SK-N-SH (cell line): ENCODE data around the gene PTS.

Experiments
- CTCF ChIP-seq: fragments of 200-600 bp; sonication (generic); IDR thresholded peaks from 2 replicates; pipeline ENCODE4 v1.6.1; 2017; ENCODE audit warnings: antibody characterized with exemption, mild to moderate bottlenecking, moderate library complexity
- EP300 ChIP-seq, 2 experiments: IDR thresholded peaks; 2 replicates each; pipeline versions ENCODE4 v1.4.0 to v1.6.1; 2012; ENCODE audit warnings: borderline replicate concordance in 1 of 2, low read depth in 1 of 2, low read length in 1 of 2
- FOXJ3 ChIP-seq: sonication (generic); formaldehyde crosslinking; IDR thresholded peaks from 2 replicates; pipeline ENCODE4 v1.5.1; 2020; ENCODE audit warnings: mild to moderate bottlenecking, missing genetic modification reagents
- POLR2AphosphoS5 ChIP-seq: IDR thresholded peaks from 2 replicates; pipeline ENCODE4 v1.6.1; 2012; ENCODE audit warnings: low read depth, low read length
- RAD21 ChIP-seq: IDR thresholded peaks from 2 replicates; pipeline ENCODE4 v1.6.1; 2012; ENCODE audit warnings: mild to moderate bottlenecking, low read length
- RCOR1 ChIP-seq: fragments of 150-350 bp; IDR thresholded peaks from 2 replicates; pipeline ENCODE4 v1.6.1; 2017; ENCODE audit warnings: antibody characterized with exemption, low read length
- RFX5 ChIP-seq: IDR thresholded peaks from 2 replicates; pipeline ENCODE4 v1.6.1; 2012; ENCODE audit warnings: mild to moderate bottlenecking, improper control_type of control experiment, low read length
- TAF1 ChIP-seq: IDR thresholded peaks from 2 replicates; pipeline ENCODE4 v1.6.1; 2012; ENCODE audit warnings: low read depth, mild to moderate bottlenecking, low read length, moderate library complexity, borderline replicate concordance
- TCF12 ChIP-seq: IDR thresholded peaks from 2 replicates; pipeline ENCODE4 v1.4.0; 2012
- YY1 ChIP-seq: IDR thresholded peaks from 2 replicates; pipeline ENCODE4 v1.4.0; 2012; ENCODE audit warnings: low read depth, mild to moderate bottlenecking
- TF ChIP-seq, protein P1 (sequence below): IDR thresholded peaks from 2 replicates; pipeline ENCODE4 v1.6.1; 2012; ENCODE audit warnings: mild to moderate bottlenecking, low read depth, low read length, moderate library complexity
- TF ChIP-seq, protein P2 (sequence below): IDR thresholded peaks from 2 replicates; pipeline ENCODE4; 2012
- TF ChIP-seq, protein P3 (sequence below): IDR thresholded peaks from 2 replicates; pipeline ENCODE4 v1.4.0; 2012; ENCODE audit warnings: low read depth, borderline replicate concordance

DNA sequence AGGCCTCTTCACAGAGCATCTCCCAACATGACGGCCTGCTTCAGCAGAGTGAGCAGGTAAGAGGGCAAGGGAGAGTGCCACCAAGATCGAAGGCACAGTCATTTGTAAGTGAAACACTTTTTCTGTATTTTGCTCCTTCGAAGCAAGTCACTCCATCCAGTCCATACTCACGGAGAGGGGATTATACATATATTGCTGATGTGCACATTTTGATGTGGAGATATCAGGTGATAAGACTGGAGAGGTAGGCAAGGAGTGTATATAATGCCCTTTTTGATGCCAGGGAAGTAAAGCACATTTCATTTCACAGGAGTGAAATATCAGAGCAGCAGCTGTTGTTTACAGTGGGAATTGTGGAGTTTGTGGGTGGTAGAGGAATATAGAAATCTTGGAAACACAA, 11.2 kb downstream of the PTS start:
- TF ChIP-seq POLR2AphosphoS5 (no peak), CTCF (no peak), FOXJ3 (CRISPR knock-in tag) (no peak), RCOR1 (no peak), EP300 (IDR thresholded peaks at IDR 0.05; ENCODE audit: borderline replicate concordance in 1 of 2, low read depth in 1 of 2, low read length in 1 of 2) (no peak), TAF1 (no peak), RFX5 (no peak), RAD21 (no peak), TCF12 (no peak), YY1 (no peak)
- TF ChIP-seq, protein P1, sequence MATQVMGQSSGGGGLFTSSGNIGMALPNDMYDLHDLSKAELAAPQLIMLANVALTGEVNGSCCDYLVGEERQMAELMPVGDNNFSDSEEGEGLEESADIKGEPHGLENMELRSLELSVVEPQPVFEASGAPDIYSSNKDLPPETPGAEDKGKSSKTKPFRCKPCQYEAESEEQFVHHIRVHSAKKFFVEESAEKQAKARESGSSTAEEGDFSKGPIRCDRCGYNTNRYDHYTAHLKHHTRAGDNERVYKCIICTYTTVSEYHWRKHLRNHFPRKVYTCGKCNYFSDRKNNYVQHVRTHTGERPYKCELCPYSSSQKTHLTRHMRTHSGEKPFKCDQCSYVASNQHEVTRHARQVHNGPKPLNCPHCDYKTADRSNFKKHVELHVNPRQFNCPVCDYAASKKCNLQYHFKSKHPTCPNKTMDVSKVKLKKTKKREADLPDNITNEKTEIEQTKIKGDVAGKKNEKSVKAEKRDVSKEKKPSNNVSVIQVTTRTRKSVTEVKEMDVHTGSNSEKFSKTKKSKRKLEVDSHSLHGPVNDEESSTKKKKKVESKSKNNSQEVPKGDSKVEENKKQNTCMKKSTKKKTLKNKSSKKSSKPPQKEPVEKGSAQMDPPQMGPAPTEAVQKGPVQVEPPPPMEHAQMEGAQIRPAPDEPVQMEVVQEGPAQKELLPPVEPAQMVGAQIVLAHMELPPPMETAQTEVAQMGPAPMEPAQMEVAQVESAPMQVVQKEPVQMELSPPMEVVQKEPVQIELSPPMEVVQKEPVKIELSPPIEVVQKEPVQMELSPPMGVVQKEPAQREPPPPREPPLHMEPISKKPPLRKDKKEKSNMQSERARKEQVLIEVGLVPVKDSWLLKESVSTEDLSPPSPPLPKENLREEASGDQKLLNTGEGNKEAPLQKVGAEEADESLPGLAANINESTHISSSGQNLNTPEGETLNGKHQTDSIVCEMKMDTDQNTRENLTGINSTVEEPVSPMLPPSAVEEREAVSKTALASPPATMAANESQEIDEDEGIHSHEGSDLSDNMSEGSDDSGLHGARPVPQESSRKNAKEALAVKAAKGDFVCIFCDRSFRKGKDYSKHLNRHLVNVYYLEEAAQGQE = no peak
- TF ChIP-seq, protein P2, sequence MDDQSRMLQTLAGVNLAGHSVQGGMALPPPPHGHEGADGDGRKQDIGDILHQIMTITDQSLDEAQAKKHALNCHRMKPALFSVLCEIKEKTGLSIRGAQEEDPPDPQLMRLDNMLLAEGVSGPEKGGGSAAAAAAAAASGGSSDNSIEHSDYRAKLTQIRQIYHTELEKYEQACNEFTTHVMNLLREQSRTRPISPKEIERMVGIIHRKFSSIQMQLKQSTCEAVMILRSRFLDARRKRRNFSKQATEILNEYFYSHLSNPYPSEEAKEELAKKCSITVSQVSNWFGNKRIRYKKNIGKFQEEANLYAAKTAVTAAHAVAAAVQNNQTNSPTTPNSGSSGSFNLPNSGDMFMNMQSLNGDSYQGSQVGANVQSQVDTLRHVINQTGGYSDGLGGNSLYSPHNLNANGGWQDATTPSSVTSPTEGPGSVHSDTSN = no peak
- TF ChIP-seq, protein P3, sequence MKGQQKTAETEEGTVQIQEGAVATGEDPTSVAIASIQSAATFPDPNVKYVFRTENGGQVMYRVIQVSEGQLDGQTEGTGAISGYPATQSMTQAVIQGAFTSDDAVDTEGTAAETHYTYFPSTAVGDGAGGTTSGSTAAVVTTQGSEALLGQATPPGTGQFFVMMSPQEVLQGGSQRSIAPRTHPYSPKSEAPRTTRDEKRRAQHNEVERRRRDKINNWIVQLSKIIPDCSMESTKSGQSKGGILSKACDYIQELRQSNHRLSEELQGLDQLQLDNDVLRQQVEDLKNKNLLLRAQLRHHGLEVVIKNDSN = no peak
